RWPE2 (cell line): Measurements from ENCODE around the gene VWA5B2.
A peak's percentile ranks its signal among the peaks of the same experiment; 100 is the strongest.
"Not testable (repeated sequence)": the region's sequence is repeated elsewhere in the genome, so short reads cannot be mapped to it uniquely, and the experiment has no call there.

Experiments used
- ATAC-seq: fragments of 200-7000 bp; cut with Tn5 transposase; 3 replicates; pipeline ENCODE4 v1.9.1; 2021; ENCODE audit warnings: low read depth
- DNase-seq: peaks from one replicate; pipeline ENCODE4 v3.0.0-alpha.2; 2020; ENCODE audit warnings: low spot score
- H3K27ac ChIP-seq: fragments of 450-650 bp; 2 replicates; pipeline ENCODE4 v1.5.1; 2017; ENCODE audit warnings: mild to moderate bottlenecking; ENCODE audit not compliant: poor library complexity, severe bottlenecking
- H3K27me3 ChIP-seq: fragments of 250-450 bp; sonication (Bioruptor Pico); 2 replicates; pipeline ENCODE4 v1.5.1; 2021; ENCODE audit warnings: mild to moderate bottlenecking, moderate library complexity; ENCODE audit not compliant: insufficient read depth, poor library complexity, severe bottlenecking
- H3K36me3 ChIP-seq: fragments of 250-450 bp; sonication (Bioruptor Pico); 2 replicates; pipeline ENCODE4 v1.5.1; 2020; ENCODE audit warnings: low read depth, mild to moderate bottlenecking, moderate library complexity
- H3K4me1 ChIP-seq: fragments of 250-450 bp; sonication (Bioruptor Pico); 2 replicates; pipeline ENCODE4 v1.5.1; 2021; ENCODE audit warnings: mild to moderate bottlenecking, moderate library complexity; ENCODE audit not compliant: insufficient read depth, poor library complexity, severe bottlenecking
- H3K4me3 ChIP-seq: fragments of 250-450 bp; sonication (Bioruptor Pico); 2 replicates; pipeline ENCODE4 v1.5.1; 2021; ENCODE audit warnings: mild to moderate bottlenecking, moderate library complexity; ENCODE audit not compliant: severe bottlenecking
- H3K9me3 ChIP-seq: fragments of 250-450 bp; sonication (Bioruptor Pico); 2 replicates; pipeline ENCODE4 v1.5.1; 2021; ENCODE audit warnings: mild to moderate bottlenecking, moderate library complexity; ENCODE audit not compliant: severe bottlenecking
- CTCF ChIP-seq: fragments of 450-650 bp; IDR thresholded peaks from one replicate; pipeline ENCODE4 v1.5.1; 2017; ENCODE audit warnings: mild to moderate bottlenecking, moderate library complexity; ENCODE audit not compliant: poor library complexity, severe bottlenecking

The VWA5B2 gene

GRCh38 chr3:184261270-184261853 is 32.0 kb downstream of the VWA5B2 start, which contains the start of gene CAMK2N2:
TSS of gene CAMK2N2 (minus strand) at chr3:184261553. CDS start at chr3:184261285, 268 bp downstream.
- DNase-seq (peak; percentile 80), ATAC-seq (peak; percentile 65)
- no peak within 1 kb of the TSS for H3K27ac ChIP-seq
- H3K36me3 ChIP-seq: no peaks in the 10 kb centered on the region
- peak within 1 kb of the TSS; percentile 42 for H3K4me3 ChIP-seq
- H3K27me3 ChIP-seq: peaks cover 23% of the 10 kb centered on the region
- no peaks in the 10 kb centered on the region for H3K4me1 ChIP-seq
- no peak for TF ChIP-seq CTCF
- H3K9me3 ChIP-seq: no peaks in the 10 kb centered on the region

- DNase-seq: no peak
- TF ChIP-seq CTCF: no peak
- H3K27me3 ChIP-seq: peaks cover 23% of the 10 kb centered on the region
- no peak overlapping the region for H3K27ac ChIP-seq
- H3K36me3 ChIP-seq: no peaks in the 10 kb centered on the region
- peak overlapping the region; percentile 42 for H3K4me3 ChIP-seq
- peak; percentile 54 for ATAC-seq
- H3K9me3 ChIP-seq: no peaks in the 10 kb centered on the region
- no peaks in the 10 kb centered on the region for H3K4me1 ChIP-seq
Observed at GRCh38 chr3:184261854-184262763, 32.7 kb downstream of the VWA5B2 start.

- Histone ChIP-seq H3K27me3 (peaks cover 23% of the 10 kb centered on the region), H3K9me3 (no peaks in the 10 kb centered on the region), H3K36me3 (no peaks in the 10 kb centered on the region), H3K4me1 (no peaks in the 10 kb centered on the region), H3K4me3 (no peak overlapping the region), H3K27ac (no peak overlapping the region)
- DNase-seq (no peak), ATAC-seq (no peak)
- no peak for TF ChIP-seq CTCF
Observed at GRCh38 chr3:184262764-184263179, 33.4 kb downstream of the VWA5B2 start.

- not testable (repeated sequence) for H3K27ac ChIP-seq
Observed at GRCh38 chr3:184267249-184267648, 37.9 kb downstream of the VWA5B2 start.

GRCh38 chr3:184272269-184272668 is 42.9 kb downstream of the VWA5B2 start:
- Histone ChIP-seq H3K9me3 (no peaks in the 10 kb centered on the region), H3K27me3 (peaks cover 18% of the 10 kb centered on the region), H3K4me1 (no peaks in the 10 kb centered on the region), H3K4me3 (no peak overlapping the region), H3K36me3 (no peaks in the 10 kb centered on the region), H3K27ac (no peak overlapping the region)
- DNase-seq (no peak), ATAC-seq (no peak)
- no peak for TF ChIP-seq CTCF

More at GRCh38 chr3:184267249-184267648, 37.9 kb downstream of the VWA5B2 start:
- DNase-seq, H3K4me1 ChIP-seq, H3K9me3 ChIP-seq, H3K4me3 ChIP-seq, H3K27me3 ChIP-seq, ATAC-seq, H3K36me3 ChIP-seq: not testable (repeated sequence)
